Embryonic facial prominence (tissue), 1 donor: Measurements from ENCODE around the gene NDUFA13.

ENCODE experiments used
- DNase-seq: peaks from one replicate; pipeline ENCODE4 v3.0.0-alpha.2; 2016; ENCODE audit errors: extremely low spot score

Gene NDUFA13

DNA sequence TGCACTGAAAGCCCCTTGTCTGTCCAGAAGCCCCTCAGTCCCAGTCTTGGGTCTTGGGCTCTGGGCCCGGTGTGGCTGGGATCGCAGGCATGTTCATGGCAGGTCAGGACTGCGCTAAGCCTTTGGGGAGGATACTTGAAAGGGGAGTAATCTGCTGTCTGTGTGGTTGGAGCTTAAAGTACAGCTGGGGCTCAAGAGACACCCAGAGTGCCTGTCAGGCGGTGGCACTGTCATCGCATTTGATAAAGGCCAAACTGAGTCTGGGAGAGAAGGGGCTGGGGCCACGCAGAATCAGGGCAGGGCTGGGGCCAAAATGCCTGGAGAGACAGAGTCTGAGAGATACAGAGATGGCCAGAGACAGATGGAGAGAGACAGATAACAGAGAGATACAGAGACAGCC is 17.8 kb downstream of the NDUFA13 start:
- DNase-seq, result no peak

GRCh38 chr19:19534556-19535265 is 18.7 kb downstream of the NDUFA13 start:
- no peak for DNase-seq

- DNase-seq, result peak; percentile 4
Observed at GRCh38 chr19:19535311-19536191, 19.5 kb downstream of the NDUFA13 start.

DNA sequence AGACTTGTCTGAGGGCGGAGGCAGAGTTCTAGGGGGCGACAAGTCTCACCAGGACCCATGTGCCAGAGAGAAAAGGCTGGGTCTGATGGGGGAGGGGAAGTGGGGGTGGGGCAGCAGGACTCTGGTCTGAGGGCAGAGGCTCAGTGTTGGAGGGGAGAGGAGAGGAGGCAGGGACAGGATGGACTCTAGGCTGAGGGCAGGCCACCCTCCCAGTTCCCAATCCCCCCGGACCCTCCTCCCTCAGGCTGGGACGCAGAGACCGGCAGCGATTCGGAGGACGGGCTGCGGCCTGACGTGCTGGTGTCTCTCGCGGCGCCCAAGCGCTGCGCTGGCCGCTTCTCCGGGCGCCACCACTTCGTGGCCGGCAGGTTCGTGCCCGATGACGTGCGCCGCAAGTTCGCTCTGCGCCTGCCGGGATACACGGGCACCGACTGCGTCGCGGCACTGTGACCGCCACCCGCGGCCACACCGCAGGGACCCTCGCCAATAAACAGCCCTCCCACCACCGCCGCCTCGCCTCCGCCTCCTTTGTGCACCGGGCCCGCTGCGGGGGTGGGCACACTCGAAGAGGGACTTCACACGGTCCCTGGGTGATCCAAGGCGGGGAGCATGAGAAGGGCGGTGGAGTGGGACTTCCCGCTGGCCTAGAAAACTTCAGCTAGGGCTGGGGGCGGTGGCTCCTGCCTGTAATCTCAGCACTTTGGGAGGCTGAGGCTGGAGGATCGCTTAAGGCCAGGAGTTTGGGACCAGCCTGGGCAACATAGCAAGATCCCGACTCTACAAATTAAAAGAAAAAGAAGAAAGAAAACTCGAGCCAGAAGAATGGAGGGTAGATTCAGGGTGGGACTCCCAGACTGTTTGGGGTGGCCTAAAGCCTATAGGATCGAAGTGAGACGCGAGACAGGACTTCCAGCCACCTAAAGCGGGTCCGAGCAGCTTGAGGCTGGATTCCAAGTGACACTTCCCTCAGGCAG is 21.3 kb downstream of the NDUFA13 start:
- no peak for DNase-seq

DNA sequence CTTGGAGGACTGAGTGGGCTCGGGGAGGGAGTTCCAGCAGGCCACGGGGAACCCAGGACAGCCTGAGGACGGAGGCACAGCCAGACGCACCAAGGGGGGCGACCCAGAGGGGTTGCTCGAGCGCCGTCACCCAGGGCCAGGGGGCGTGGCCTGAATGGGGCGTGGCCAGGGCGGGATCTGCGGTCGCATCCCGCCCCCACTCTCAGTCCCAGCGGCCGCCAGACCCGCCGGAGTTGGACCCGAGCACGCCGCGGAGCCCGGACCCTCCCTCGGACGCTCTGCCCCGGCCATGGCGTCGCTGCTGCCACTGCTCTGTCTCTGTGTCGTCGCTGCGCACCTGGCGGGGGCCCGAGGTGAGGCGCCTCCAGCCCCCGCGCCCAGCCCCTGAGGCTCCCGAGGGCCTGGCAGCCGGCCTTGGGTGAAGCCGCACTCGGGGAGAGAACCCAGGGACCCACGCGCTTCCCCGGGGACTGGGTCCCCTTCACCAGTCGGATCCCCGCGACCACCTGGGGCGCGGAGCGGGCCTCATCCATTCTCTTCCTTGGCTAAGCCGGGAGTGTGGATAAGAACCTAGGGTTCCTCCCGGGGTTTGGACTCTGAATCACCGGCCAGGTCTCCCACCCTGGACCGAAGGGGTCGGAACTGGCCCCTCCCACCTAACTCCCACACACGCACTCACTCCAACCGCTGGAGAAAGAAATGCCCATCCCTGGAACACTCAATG is 22.2 kb downstream of the NDUFA13 start, which contains the start of gene CILP2:
TSS of gene CILP2 (plus strand) at position 205 of the 724 bp plus-strand sequence. CDS start at position 290, 85 bp downstream.
- DNase-seq, result peak; percentile 5

GRCh38 chr19:19538785-19539166 is 22.8 kb downstream of the NDUFA13 start:
- peak; percentile 5 for DNase-seq

DNA sequence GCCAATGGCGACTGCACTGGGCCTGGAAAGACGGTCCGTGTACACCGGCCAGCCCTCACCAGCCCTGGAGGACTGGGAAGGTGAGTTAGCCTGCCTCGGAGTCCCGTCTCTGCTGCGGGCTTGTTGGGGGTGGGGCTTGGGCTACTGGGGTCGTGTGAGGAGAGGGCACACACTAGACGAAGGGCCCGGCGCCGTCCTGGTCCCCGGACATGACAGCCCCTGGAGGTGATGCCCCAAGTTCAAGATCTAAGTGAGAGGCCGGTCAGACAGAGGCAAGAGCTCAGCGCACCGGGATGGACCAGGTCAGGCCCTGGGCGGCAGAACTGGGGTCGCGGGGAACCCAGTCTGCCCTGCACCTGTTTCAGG is 23.7 kb downstream of the NDUFA13 start:
- peak; percentile 4 for DNase-seq

DNA sequence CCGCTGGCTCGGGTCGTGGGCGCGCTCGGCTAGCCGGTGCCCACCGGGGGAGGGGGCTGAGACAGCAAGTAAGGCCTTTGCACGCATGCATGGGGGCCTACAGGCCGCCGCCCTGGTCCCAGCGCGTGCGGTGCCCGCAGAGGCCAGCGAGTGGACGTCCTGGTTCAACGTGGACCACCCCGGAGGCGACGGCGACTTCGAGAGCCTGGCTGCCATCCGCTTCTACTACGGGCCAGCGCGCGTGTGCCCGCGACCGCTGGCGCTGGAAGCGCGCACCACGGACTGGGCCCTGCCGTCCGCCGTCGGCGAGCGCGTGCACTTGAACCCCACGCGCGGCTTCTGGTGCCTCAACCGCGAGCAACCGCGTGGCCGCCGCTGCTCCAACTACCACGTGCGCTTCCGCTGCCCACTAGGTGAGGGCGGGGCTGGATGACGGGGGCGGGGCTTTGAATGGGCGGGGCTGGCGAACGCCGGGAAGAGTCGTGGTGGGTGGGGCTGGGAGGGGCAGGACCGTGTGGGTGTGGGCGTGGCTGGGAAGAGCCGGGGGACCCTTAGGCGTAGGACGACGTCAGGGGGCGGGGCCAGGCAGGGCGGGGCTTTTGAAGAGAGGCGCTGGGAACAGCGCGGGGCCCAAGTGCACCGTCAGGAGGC is 24.2 kb downstream of the NDUFA13 start:
- DNase-seq, result peak; percentile 45

- DNase-seq, result peak; percentile 37
Observed at GRCh38 chr19:19540715-19541515, 24.9 kb downstream of the NDUFA13 start.

DNA sequence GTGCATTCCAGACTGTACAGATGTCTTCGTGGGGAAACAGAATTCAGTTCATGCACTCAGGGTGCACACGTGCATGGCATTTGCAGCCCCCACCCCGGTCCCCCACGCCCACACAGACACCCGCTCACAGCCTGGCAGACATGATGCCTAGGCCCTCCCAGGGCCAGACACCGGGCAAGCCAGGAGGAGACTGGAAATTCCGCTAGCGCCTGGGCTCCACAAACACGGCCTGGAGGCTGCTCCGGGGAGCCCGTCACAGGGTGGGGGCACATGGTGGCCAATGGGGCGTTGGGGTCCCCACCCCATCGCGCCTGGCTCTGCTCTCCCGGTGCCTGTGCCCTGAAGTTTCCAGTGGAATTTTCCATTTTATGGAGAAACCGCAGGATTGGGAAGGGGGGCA is 25.6 kb downstream of the NDUFA13 start:
- DNase-seq, result no peak

DNA sequence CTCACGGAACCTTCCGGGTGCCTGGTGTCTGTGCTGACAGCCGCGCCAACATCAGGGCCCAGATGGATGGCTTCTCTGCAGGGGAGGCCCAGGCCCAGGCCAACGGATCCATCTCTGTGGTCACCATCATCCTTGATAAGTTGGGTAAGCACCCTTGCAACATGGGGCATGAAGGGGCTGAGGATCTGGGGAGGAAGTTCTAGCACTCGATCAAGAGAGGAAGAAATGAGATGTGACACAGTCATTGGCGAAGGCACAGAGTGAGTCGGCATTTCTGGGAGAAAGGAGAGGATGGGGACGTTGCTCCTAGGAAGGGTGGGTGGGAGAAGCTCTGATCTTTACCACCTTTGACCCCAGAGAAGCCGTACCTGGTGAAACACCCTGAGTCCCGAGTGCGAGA is 26.5 kb downstream of the NDUFA13 start:
- no peak for DNase-seq

- DNase-seq, result no peak
Observed at GRCh38 chr19:19543101-19543500, 27.1 kb downstream of the NDUFA13 start.

DNA sequence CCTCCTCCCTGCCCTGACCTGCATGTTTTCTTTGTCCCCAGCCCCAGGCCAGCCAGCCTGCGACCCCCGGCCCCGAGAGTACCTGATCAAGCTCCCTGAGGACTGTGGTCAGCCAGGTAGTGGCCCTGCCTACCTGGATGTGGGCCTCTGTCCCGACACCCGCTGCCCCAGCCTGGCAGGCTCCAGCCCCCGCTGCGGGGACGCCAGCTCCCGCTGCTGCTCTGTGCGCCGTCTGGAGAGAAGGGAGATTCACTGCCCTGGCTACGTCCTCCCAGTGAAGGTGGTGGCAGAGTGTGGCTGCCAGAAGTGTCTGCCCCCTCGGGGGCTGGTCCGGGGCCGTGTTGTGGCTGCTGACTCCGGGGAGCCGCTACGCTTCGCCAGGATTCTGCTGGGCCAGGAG is 27.6 kb downstream of the NDUFA13 start:
- no peak for DNase-seq

DNA sequence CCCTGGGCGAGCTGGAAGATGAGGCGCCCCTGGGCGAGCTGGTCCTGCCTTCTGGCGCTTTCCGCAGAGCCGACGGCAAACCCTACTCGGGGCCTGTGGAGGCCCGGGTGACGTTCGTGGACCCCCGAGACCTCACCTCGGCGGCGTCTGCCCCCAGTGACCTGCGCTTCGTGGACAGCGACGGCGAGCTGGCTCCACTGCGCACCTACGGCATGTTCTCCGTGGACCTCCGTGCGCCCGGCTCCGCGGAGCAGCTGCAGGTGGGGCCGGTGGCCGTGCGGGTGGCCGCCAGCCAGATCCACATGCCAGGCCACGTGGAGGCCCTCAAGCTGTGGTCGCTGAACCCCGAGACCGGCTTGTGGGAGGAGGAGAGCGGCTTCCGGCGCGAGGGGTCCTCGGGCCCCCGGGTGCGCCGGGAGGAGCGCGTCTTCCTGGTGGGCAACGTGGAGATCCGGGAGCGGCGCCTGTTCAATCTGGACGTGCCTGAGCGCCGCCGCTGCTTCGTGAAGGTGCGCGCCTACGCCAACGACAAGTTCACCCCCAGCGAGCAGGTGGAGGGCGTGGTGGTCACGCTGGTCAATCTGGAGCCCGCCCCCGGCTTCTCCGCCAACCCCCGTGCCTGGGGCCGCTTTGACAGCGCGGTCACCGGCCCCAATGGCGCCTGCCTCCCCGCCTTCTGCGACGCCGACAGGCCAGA is 28.4 kb downstream of the NDUFA13 start:
- DNase-seq, result no peak

DNA sequence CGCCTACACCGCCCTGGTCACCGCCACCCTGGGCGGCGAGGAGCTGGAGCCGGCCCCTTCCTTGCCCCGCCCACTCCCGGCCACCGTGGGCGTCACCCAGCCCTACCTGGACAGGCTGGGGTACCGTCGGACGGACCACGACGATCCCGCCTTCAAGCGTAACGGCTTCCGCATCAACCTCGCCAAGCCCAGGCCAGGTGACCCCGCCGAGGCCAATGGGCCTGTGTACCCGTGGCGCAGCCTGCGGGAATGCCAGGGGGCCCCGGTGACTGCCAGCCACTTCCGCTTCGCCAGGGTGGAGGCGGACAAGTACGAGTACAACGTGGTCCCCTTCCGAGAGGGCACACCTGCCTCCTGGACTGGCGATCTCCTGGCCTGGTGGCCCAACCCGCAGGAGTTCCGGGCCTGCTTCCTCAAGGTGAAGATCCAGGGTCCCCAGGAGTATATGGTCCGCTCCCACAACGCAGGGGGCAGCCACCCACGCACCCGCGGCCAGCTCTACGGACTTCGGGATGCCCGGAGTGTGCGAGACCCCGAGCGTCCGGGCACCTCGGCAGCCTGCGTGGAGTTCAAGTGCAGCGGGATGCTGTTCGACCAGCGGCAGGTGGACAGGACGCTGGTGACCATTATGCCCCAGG is 29.0 kb downstream of the NDUFA13 start:
- DNase-seq, result no peak

GRCh38 chr19:19545707-19546106 is 29.7 kb downstream of the NDUFA13 start:
- no peak for DNase-seq

- DNase-seq, result no peak
Observed at GRCh38 chr19:19546751-19547162, 30.7 kb downstream of the NDUFA13 start.

GRCh38 chr19:19547674-19548336 is 31.8 kb downstream of the NDUFA13 start:
- no peak for DNase-seq
